HUES48 (cell line): ENCODE measurements around the gene RTN4.

Source experiments
- H3K27ac ChIP-seq: one replicate; pipeline ENCODE4 v1.7.0; 2013; ENCODE audit warnings: low read depth, low read length, inconsistent platforms
- H3K27me3 ChIP-seq: 2 replicates; pipeline ENCODE4 v1.6.1; 2013; ENCODE audit warnings: mild to moderate bottlenecking, low read length; ENCODE audit not compliant: control insufficient read depth, insufficient read depth
- H3K36me3 ChIP-seq: 2 replicates; pipeline ENCODE4 v1.6.1; 2013; ENCODE audit warnings: low read length; ENCODE audit not compliant: control insufficient read depth, insufficient read depth
- H3K4me1 ChIP-seq: 2 replicates; pipeline ENCODE4 v1.6.1; 2013; ENCODE audit warnings: mild to moderate bottlenecking, low read length; ENCODE audit not compliant: control insufficient read depth, insufficient read depth
- H3K4me3 ChIP-seq: 2 replicates; pipeline ENCODE4 v1.5.1; 2013; ENCODE audit warnings: mild to moderate bottlenecking, low read depth, low read length
- H3K9ac ChIP-seq: 2 replicates; pipeline ENCODE4 v1.6.1; 2013; ENCODE audit warnings: mild to moderate bottlenecking, low read depth, low read length, moderate library complexity
- H3K9me3 ChIP-seq: 2 replicates; pipeline ENCODE4 v1.6.1; 2013; ENCODE audit warnings: low read length; ENCODE audit not compliant: control insufficient read depth, insufficient read depth

Gene RTN4

GRCh38 chr2:54983345-54984220, 66.7 kb downstream of the RTN4 start:
- Histone ChIP-seq H3K27ac (no peak overlapping the region), H3K27me3 (no peaks in the 10 kb centered on the region), H3K9ac (no peak overlapping the region), H3K4me1 (peaks cover 9% of the 10 kb centered on the region), H3K36me3 (peaks cover 70% of the 10 kb centered on the region), H3K4me3 (no peak overlapping the region), H3K9me3 (no peaks in the 10 kb centered on the region)

- Histone ChIP-seq H3K27me3 (no peaks in the 10 kb centered on the region), H3K9me3 (no peaks in the 10 kb centered on the region), H3K4me3 (no peak overlapping the region), H3K27ac (no peak overlapping the region), H3K4me1 (peaks cover 4% of the 10 kb centered on the region; the same call in 1 of the 2 replicates), H3K9ac (no peak overlapping the region), H3K36me3 (peaks cover 66% of the 10 kb centered on the region)
These were observed 68.9 kb downstream of the RTN4 start for GRCh38 chr2:54981385-54981784.

GRCh38 chr2:54979321-54980044, 70.8 kb downstream of the RTN4 start:
- Histone ChIP-seq H3K9me3 (no peaks in the 10 kb centered on the region), H3K4me1 (peaks cover 4% of the 10 kb centered on the region; the same call in 1 of the 2 replicates), H3K9ac (no peak overlapping the region), H3K27me3 (no peaks in the 10 kb centered on the region), H3K4me3 (no peak overlapping the region), H3K27ac (no peak overlapping the region), H3K36me3 (peaks cover 61% of the 10 kb centered on the region)

- Histone ChIP-seq H3K27ac (no peak overlapping the region), H3K4me3 (no peak overlapping the region), H3K36me3 (peaks cover 63% of the 10 kb centered on the region)
These were observed 73.1 kb downstream of the RTN4 start for GRCh38 chr2:54977149-54977548.

GRCh38 chr2:54975598-54976492, 74.4 kb downstream of the RTN4 start:
- Histone ChIP-seq H3K9ac (no peak overlapping the region), H3K9me3 (no peaks in the 10 kb centered on the region), H3K36me3 (peaks cover 65% of the 10 kb centered on the region), H3K4me1 (peaks cover 4% of the 10 kb centered on the region; the same call in 1 of the 2 replicates), H3K4me3 (no peak overlapping the region), H3K27me3 (no peaks in the 10 kb centered on the region), H3K27ac (no peak overlapping the region)

More at GRCh38 chr2:54977149-54977548, 73.1 kb downstream of the RTN4 start:
- Histone ChIP-seq H3K27me3 (no peaks in the 10 kb centered on the region), H3K4me1 (peaks cover 4% of the 10 kb centered on the region; the same call in 1 of the 2 replicates), H3K9ac (no peak overlapping the region), H3K9me3 (no peaks in the 10 kb centered on the region)

- H3K36me3 ChIP-seq, result peaks cover 65% of the 10 kb centered on the region
- H3K4me1 ChIP-seq, result peaks cover 4% of the 10 kb centered on the region; the same call in 1 of the 2 replicates
- no peak overlapping the region for H3K4me3 ChIP-seq
These were observed 75.1 kb downstream of the RTN4 start for GRCh38 chr2:54975175-54975574.

GRCh38 chr2:54969940-54970338, 80.3 kb downstream of the RTN4 start:
- Histone ChIP-seq H3K27me3 (no peaks in the 10 kb centered on the region), H3K4me3 (no peak overlapping the region), H3K36me3 (peaks cover 49% of the 10 kb centered on the region), H3K4me1 (peaks cover 24% of the 10 kb centered on the region; the same call in 1 of the 2 replicates), H3K9ac (no peak overlapping the region), H3K27ac (no peak overlapping the region), H3K9me3 (no peaks in the 10 kb centered on the region)

More at GRCh38 chr2:54975175-54975574, 75.1 kb downstream of the RTN4 start:
- no peak overlapping the region for H3K27ac ChIP-seq
- H3K9ac ChIP-seq, result no peak overlapping the region
- H3K27me3 ChIP-seq, result no peaks in the 10 kb centered on the region
- no peaks in the 10 kb centered on the region for H3K9me3 ChIP-seq

- no peak overlapping the region for H3K9ac ChIP-seq
- H3K36me3 ChIP-seq, result peaks cover 44% of the 10 kb centered on the region
- H3K9me3 ChIP-seq, result no peaks in the 10 kb centered on the region
These were observed 80.8 kb downstream of the RTN4 start for GRCh38 chr2:54969295-54969939.

GRCh38 chr2:54968561-54969218, 81.6 kb downstream of the RTN4 start:
- Histone ChIP-seq H3K4me3 (no peak overlapping the region), H3K27me3 (no peaks in the 10 kb centered on the region), H3K4me1 (peaks cover 24% of the 10 kb centered on the region; the same call in 1 of the 2 replicates), H3K27ac (no peak overlapping the region), H3K9me3 (no peaks in the 10 kb centered on the region), H3K9ac (no peak overlapping the region), H3K36me3 (peaks cover 41% of the 10 kb centered on the region)

More at GRCh38 chr2:54969295-54969939, 80.8 kb downstream of the RTN4 start:
- H3K27ac ChIP-seq, result no peak overlapping the region
- H3K4me1 ChIP-seq, result peaks cover 24% of the 10 kb centered on the region; the same call in 1 of the 2 replicates
- no peaks in the 10 kb centered on the region for H3K27me3 ChIP-seq
- H3K4me3 ChIP-seq, result no peak overlapping the region
